Dermis lymphatic vessel endothelial cell (primary cell): Measurements from ENCODE around the gene CBLC. TPM values are rescaled to one million over a fixed set of nuclear protein-coding genes. Genes with fewer than 3 reads are reported as not detected.

Experiments used
- total RNA-seq: library from RNA; depleted of rRNA; stranded (reverse); fragments of >200 nt; gene quantifications from 2 replicates; pipeline ENCODE4 v1.2.1, GENCODE V29; 2014

The CBLC gene
- total RNA-seq, result not detected in 2 replicates

GRCh38 chr19:44777715-44778347 is at the start of gene CBLC:
Gene CBLC, plus strand, starts transcription at chr19:44777890. Its CDS starts 42 bp downstream, at chr19:44777932.

GRCh38 chr19:44748426-44749254 is 29.1 kb upstream of the CBLC start, which contains the start of gene BCL3:
Gene BCL3, plus strand, starts transcription at chr19:44748708. Its CDS starts 83 bp downstream, at chr19:44748791.

GRCh38 chr19:44808463-44809371 is 31.0 kb downstream of the CBLC start, which contains the start of gene BCAM:
Gene BCAM, plus strand, starts transcription at chr19:44809103. Its CDS starts 22 bp downstream, at chr19:44809125.

DNA sequence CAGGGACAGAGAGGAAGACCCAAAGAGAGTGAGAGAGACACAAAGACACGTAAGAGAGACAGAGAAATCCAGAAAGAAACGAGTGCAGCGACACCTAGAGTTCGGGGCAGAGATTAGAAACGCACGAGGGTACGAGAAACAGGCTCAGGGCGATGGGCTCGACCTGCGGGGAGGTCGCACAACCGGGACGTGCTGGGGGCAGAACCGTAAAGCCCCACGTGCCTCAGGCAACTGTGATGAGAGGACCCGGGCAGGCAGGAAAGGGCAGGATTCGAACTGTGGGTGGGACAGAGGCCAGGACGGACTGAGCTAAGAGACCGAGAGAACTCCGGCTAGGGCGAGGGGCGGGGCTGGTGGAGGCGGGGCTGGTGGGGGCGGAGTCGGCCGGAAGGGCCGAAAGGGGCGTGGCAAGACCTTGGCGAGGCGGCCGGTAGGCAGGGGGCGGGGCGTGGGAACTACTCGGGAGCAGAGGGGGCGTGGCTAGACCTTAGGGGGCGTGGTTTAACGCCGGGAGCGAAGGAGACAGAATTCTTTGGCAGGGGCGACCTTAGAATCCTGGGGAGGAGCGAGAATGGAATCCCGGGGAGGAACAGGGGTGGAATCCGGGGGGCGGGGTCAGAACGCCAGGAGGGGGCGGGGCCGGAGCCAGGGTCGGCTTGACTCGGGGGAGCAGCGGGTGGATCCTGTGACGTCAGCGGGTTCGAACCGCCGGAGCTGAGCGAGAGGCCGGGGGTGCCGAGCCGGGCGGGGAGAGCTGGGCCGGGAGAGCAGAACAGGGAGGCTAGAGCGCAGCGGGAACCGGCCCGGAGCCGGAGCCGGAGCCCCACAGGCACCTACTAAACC is 68.1 kb downstream of the CBLC start, which contains the start of gene NECTIN2:
TSS of gene NECTIN2 (plus strand) at position 686 of the 843 bp plus-strand sequence. CDS start 229 bp downstream, outside the sequence.

Other genes with a start within 250 kb of the CBLC start
- not detected in 2 replicates for gene CEACAM20, start 248.2 kb upstream of the CBLC start, total RNA-seq
- 0.11 TPM in 1 of 2 replicates, not detected in the other for gene IGSF23, start 164.3 kb upstream of the CBLC start, total RNA-seq
- gene PVR, start 134.0 kb upstream of the CBLC start, total RNA-seq, result 25.3 and 58.1 TPM in 2 replicates
- gene CEACAM19, start 106.4 kb upstream of the CBLC start, total RNA-seq, result 0.69 and 0.87 TPM in 2 replicates
- not detected in 2 replicates for gene CEACAM16, start 78.7 kb upstream of the CBLC start, total RNA-seq
- gene BCL3, start 29.2 kb upstream of the CBLC start, total RNA-seq, result 0.98 and 1.4 TPM in 2 replicates
- 16.8 and 21.2 TPM in 2 replicates for gene BCAM, start 31.2 kb downstream of the CBLC start, total RNA-seq
- 76.8 and 98.0 TPM in 2 replicates for gene NECTIN2, start 68.4 kb downstream of the CBLC start, total RNA-seq
- 27.8 and 30.3 TPM in 2 replicates for gene TOMM40, start 113.4 kb downstream of the CBLC start, total RNA-seq
- 1.0 and 3.0 TPM in 2 replicates for gene APOE, start 127.9 kb downstream of the CBLC start, total RNA-seq
- 1.5 and 3.0 TPM in 2 replicates for gene APOC1, start 136.7 kb downstream of the CBLC start, total RNA-seq
- not detected in 2 replicates for gene APOC4, start 164.3 kb downstream of the CBLC start, total RNA-seq
- gene APOC2, start 168.2 kb downstream of the CBLC start, total RNA-seq, result not detected in 2 replicates
- 29.1 and 29.2 TPM in 2 replicates for gene CLPTM1, start 177.5 kb downstream of the CBLC start, total RNA-seq
- gene RELB, start 223.6 kb downstream of the CBLC start, total RNA-seq, result 6.7 and 7.8 TPM in 2 replicates